WERI-Rb-1 (cell line): ENCODE measurements around the gene CLPTM1L.

Experiments used
- DNase-seq: peaks from one replicate; pipeline ENCODE4 v3.0.0-alpha.2; 2020
- H3K27ac ChIP-seq: fragments of 250-450 bp; sonication (Bioruptor Pico); 2 replicates; pipeline ENCODE4 v1.5.1; 2020; ENCODE audit warnings: mild to moderate bottlenecking, moderate library complexity
- H3K27me3 ChIP-seq: fragments of 250-450 bp; sonication (Bioruptor Pico); 2 replicates; pipeline ENCODE4 v1.5.1; 2021; ENCODE audit warnings: mild to moderate bottlenecking, low read depth, moderate library complexity; ENCODE audit not compliant: insufficient read depth, severe bottlenecking
- H3K36me3 ChIP-seq: fragments of 250-450 bp; sonication (Bioruptor Pico); 2 replicates; pipeline ENCODE4 v1.5.1; 2020; ENCODE audit warnings: mild to moderate bottlenecking, moderate library complexity
- H3K4me3 ChIP-seq: 2 replicates; pipeline ENCODE4 v1.5.1; 2011; ENCODE audit warnings: low read depth, mild to moderate bottlenecking, control low read depth, low read length
- H3K9me3 ChIP-seq: fragments of 250-450 bp; sonication (Bioruptor Pico); 2 replicates; pipeline ENCODE4 v1.5.1; 2021; ENCODE audit warnings: mild to moderate bottlenecking, moderate library complexity; ENCODE audit not compliant: severe bottlenecking
- TF ChIP-seq, protein P1 (sequence below): IDR thresholded peaks from 2 replicates; pipeline ENCODE4 v1.5.1; 2011; ENCODE audit warnings: low read depth, mild to moderate bottlenecking, control low read depth, inconsistent platforms, low read length

CLPTM1L gene

DNA sequence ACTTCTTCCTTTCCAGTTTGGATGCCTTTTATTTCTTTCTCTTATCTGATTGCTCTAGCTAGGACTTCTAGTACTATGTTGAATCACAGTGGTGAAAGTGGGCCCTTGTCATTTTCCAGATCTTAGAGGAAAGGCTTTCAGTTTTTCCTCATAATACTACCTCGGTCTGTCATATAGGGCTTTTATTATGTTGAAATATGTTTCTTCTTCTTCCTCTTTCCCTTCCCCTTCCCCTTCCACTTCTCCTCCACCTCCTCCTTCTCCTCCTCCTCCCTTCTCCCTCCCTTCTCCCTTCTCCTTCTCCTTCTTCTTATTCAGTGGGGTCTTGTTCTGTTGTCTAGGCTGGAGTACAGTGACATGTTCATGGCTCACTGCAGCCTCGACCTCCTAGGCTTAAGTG, 40.9 kb downstream of the CLPTM1L start:
- no peak for DNase-seq
- Histone ChIP-seq H3K36me3 (no peaks in the 10 kb centered on the region), H3K27me3 (no peaks in the 10 kb centered on the region), H3K4me3 (no peak overlapping the region), H3K27ac (no peak overlapping the region), H3K9me3 (peaks cover 3% of the 10 kb centered on the region)
- TF ChIP-seq, protein P1, sequence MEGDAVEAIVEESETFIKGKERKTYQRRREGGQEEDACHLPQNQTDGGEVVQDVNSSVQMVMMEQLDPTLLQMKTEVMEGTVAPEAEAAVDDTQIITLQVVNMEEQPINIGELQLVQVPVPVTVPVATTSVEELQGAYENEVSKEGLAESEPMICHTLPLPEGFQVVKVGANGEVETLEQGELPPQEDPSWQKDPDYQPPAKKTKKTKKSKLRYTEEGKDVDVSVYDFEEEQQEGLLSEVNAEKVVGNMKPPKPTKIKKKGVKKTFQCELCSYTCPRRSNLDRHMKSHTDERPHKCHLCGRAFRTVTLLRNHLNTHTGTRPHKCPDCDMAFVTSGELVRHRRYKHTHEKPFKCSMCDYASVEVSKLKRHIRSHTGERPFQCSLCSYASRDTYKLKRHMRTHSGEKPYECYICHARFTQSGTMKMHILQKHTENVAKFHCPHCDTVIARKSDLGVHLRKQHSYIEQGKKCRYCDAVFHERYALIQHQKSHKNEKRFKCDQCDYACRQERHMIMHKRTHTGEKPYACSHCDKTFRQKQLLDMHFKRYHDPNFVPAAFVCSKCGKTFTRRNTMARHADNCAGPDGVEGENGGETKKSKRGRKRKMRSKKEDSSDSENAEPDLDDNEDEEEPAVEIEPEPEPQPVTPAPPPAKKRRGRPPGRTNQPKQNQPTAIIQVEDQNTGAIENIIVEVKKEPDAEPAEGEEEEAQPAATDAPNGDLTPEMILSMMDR = no peak

GRCh38 chr5:1302258-1302657, 42.6 kb downstream of the CLPTM1L start:
- no peak overlapping the region for H3K27ac ChIP-seq
- H3K9me3 ChIP-seq = peaks cover 9% of the 10 kb centered on the region
- H3K27me3 ChIP-seq = no peaks in the 10 kb centered on the region
- TF ChIP-seq, protein P1 = no peak
- DNase-seq = no peak
- H3K36me3 ChIP-seq = no peaks in the 10 kb centered on the region
- no peak overlapping the region for H3K4me3 ChIP-seq

GRCh38 chr5:1300581-1301083, 44.3 kb downstream of the CLPTM1L start:
- Histone ChIP-seq H3K4me3 (no peak overlapping the region), H3K27ac (no peak overlapping the region), H3K36me3 (no peaks in the 10 kb centered on the region), H3K9me3 (peaks cover 9% of the 10 kb centered on the region), H3K27me3 (no peaks in the 10 kb centered on the region)
- TF ChIP-seq, protein P1 = no peak
- DNase-seq = peak; percentile 6

GRCh38 chr5:1299961-1300360, 44.9 kb downstream of the CLPTM1L start:
- H3K27me3 ChIP-seq = no peaks in the 10 kb centered on the region
- H3K27ac ChIP-seq = no peak overlapping the region
- no peaks in the 10 kb centered on the region for H3K36me3 ChIP-seq
- peaks cover 16% of the 10 kb centered on the region for H3K9me3 ChIP-seq
- DNase-seq = peak; percentile 8
- TF ChIP-seq, protein P1 = no peak
- no peak overlapping the region for H3K4me3 ChIP-seq

GRCh38 chr5:1299511-1299850, 45.4 kb downstream of the CLPTM1L start:
- no peaks in the 10 kb centered on the region for H3K27me3 ChIP-seq
- no peak overlapping the region for H3K4me3 ChIP-seq
- H3K9me3 ChIP-seq = peaks cover 16% of the 10 kb centered on the region
- no peaks in the 10 kb centered on the region for H3K36me3 ChIP-seq
- TF ChIP-seq, protein P1 = peak; percentile 25; the same call in 1 of the 2 replicates
- peak; percentile 16 for DNase-seq
- H3K27ac ChIP-seq = no peak overlapping the region
